HUDEP-2 (cell line): ENCODE results near the gene CBFA2T2.
"Not testable (repeated sequence)": the region's sequence is repeated elsewhere in the genome, so short reads cannot be mapped to it uniquely, and the experiment has no call there.

Experiments used
- DNase-seq, 76 experiments: peaks; one replicate each; lab custom pipeline; 2025; ENCODE audit not compliant: unreplicated experiment in 76 of 76; lab: John Stamatoyannopoulos, UW

Gene CBFA2T2

DNA sequence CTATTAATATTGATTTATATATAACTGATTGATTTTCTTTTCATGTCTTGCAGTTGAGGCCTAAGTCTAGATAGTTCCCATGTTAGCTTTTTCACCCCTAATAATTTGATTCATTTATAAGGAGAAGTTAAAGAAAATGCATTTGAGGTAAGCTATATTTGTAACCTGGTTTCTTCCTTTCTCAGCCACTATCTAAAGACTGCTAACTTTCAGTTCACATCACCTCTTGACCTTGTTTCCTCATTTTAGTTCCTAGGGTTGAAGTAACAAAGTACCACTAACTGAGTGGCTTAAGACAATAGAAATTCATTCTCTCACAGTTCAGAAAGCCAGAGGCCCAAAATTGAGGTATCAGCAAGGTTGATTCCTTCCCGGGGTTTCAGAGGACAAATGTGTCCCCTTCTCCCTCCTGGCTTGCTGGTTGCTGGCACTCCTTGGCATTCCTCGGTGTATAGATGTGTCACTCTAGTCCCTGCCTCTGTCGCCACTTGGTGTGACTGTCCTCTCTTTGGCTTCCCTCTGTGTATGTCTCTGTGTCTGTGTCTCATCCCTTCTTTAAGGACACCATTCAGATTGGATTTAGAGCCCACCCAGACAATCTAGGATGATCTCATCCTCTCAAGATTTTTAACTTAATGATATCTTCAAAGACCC is 116.3 kb downstream of the CBFA2T2 start:
- DNase-seq: no peak

DNA sequence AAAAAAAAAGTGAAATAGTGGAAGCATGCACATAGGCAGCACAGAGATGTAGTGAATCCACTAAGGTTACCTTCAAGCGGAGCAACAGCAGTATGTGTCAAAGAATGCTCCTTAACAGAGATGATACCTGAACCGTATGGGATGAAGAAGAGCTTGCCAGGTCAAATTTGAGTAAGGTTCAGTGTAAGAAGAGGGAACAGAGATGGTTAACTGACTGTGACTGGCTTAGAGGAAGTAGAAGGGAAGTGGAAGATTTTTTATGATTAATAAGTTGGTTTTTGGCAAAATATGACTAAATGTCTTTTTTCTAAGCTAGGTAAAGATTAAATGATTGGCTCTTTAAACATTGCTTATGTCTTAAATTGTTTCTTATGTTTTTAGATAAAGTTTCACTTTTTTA is 119.6 kb downstream of the CBFA2T2 start:
- no peak for DNase-seq

DNA sequence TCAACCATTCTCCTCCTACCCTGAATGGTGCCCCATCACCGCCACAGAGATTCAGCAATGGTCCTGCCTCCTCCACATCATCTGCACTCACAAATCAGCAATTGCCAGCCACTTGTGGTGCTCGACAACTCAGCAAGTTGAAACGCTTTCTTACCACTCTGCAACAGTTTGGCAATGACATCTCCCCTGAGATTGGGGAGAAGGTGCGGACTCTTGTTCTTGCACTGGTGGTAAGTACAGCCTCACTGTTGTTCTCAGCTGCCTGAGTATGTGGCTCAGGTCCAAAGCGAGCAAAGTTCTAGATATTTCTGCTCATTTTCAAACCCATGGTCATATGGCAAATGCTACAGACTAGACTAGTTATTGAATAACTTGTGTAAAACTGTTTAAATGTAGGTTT is 121.2 kb downstream of the CBFA2T2 start:
- DNase-seq: no peak

DNA sequence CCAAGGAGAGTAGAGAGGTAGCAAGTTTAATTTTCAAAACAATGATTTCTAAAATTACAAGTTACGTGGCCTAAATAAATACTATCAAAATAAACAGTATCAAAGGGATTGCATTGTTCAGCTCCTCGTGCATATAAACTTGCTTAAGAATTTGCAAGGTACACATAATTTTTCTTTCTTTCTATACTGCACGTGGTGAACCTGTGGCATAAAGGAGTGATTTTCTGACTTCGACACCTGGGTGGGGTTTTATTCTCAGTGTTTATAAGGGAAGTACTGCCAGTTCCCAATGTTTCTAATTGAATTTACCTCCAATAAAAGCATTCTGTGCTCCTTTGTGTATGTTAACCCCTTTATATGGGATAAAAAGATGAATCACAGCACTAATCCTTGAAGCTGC is 122.1 kb downstream of the CBFA2T2 start:
- DNase-seq: no peak

DNA sequence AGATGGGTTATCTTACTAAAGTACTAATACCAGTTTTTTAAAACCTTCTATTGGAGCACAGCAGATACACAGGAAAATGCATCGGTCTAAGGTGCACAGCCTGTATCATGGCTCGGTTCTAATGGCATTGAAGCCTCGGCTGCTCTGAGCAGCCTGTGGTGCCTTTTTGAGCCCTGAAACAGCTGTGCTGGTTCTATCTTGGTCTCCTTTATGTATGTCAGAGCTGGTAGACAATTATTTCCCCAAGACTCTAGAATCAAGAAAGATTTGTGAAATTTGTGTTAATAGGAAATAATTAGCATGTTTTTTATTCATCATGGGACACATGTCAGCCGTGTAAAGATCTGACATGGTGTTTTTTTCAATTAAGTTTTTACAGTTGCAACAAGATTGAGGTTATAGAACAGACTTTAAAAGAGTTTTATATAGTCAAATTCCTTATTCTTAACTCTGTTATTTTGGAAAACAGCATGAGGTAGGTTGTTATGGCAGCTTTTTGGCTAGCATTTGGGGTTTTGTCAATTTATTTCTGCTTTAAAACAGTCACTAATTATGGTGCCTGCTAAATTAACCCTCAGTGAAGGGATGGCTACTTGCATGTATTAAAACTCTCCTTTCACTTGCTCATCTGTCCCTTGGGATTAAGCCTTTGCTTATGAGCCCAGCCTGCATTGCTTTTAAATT is 132.0 kb downstream of the CBFA2T2 start:
- no peak for DNase-seq

GRCh38 chr20:33622705-33623365 is 132.9 kb downstream of the CBFA2T2 start:
- no peak for DNase-seq

- DNase-seq: no peak
These were observed 134.5 kb downstream of the CBFA2T2 start for GRCh38 chr20:33624399-33624798.

DNA sequence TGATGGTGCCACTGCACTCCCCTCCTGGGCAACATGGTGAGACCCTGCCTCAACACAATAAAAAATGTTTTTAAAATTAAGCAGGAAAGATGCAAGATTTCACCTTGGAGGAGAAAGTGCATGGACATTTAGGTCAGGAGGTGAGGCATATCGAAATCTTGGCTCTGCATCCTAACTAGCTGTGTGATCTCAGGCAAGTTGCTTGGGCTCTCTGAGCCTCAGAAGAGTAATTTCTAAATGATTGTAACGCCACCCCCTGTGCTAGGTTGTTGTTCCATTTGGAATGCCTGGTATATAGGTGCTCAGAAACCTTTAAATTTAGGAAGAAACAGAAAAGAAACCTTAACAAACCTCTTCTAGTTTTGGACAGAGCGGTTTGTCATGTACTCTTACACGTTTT is 136.3 kb downstream of the CBFA2T2 start:
- no peak for DNase-seq

DNA sequence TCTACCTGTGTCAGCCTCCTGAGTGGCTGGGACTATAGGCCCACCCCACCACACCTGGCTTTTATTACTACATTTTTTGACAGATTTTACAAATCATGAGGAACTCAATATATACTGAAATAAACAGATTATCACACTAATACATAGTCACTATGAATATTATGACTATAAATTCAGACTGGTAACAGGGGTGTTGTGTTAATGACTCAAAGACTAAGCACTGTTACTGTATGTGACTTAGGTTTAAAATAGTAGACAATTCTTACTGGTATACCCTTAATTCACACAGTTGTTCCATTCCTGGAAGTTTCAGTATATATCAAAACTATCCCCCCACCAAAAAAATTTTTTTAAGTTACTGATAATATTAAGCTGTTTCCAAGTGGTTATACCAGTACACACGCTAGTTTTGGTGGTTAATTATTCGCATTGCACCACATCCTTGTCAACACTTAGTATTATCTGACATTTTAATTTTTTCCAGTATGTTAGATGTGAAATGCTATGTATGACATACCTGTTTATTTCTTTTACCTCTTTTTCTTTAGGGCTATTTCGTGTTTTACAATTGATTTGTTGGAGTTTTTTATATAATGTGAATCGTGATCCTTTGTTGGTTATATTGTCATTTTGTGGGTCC is 137.8 kb downstream of the CBFA2T2 start:
- DNase-seq: no peak

DNA sequence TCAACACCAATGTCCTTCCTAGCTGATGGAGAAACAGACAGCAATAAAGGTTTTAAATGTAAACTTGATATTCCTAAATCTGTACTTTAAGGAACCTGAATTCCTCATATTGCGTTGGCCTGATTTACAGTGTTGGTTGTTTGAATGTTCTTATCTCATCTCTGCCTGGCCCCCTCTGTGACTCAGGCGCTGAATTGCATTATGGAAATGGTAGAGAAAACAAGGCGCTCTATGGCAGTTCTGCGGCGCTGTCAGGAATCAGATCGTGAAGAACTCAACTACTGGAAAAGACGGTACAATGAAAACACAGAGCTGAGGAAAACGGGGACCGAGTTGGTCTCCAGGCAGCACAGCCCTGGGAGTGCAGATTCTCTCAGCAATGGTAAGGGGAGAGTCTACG is 139.6 kb downstream of the CBFA2T2 start:
- DNase-seq: no peak

GRCh38 chr20:33629979-33630378 is 140.1 kb downstream of the CBFA2T2 start:
- DNase-seq: no peak

- DNase-seq: no peak
These were observed 140.6 kb downstream of the CBFA2T2 start for GRCh38 chr20:33630507-33630906.

DNA sequence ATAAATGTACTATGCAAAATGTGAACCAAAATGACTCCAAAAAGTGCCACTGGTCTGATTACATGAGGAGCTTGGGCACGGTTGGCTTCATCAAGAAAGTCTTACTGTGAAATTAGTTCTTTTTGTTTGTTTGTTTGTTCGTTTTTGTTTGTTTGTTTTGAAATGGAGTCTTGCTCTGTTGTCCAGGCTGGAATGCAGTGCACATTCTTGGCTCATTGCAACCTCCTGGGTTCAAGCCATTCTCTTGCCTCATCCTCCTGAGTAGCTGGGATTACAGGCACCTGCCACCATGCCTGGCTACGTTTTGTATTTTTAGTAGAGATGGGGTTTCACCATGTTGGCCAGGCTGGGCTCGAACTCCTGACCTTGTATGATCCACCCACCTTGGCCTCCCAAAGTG is 142.0 kb downstream of the CBFA2T2 start:
- not testable (repeated sequence) for DNase-seq

- no peak for DNase-seq
These were observed 145.4 kb downstream of the CBFA2T2 start for GRCh38 chr20:33635341-33635740.

DNA sequence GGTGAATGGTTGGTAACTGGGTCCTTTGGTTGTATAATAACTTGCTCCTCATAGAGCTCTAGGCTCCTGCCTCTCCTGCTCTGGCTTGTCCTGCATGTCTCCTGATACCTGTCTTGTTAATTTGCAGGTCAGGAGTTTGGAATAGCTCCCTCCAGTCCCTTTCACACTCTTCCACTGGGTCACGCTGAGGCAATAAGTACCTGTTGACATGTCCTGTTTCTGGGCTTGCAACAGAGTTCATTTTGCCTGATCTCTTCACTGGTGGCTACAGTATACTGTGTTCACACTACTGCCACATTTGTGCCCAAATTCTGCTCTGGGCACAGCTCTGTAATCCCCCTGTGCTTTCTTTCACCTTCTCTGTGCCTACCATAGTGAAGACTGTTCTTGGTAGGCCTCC is 146.9 kb downstream of the CBFA2T2 start:
- no peak for DNase-seq

- DNase-seq: no peak
These were observed 150.4 kb downstream of the CBFA2T2 start for GRCh38 chr20:33640287-33640686.

DNA sequence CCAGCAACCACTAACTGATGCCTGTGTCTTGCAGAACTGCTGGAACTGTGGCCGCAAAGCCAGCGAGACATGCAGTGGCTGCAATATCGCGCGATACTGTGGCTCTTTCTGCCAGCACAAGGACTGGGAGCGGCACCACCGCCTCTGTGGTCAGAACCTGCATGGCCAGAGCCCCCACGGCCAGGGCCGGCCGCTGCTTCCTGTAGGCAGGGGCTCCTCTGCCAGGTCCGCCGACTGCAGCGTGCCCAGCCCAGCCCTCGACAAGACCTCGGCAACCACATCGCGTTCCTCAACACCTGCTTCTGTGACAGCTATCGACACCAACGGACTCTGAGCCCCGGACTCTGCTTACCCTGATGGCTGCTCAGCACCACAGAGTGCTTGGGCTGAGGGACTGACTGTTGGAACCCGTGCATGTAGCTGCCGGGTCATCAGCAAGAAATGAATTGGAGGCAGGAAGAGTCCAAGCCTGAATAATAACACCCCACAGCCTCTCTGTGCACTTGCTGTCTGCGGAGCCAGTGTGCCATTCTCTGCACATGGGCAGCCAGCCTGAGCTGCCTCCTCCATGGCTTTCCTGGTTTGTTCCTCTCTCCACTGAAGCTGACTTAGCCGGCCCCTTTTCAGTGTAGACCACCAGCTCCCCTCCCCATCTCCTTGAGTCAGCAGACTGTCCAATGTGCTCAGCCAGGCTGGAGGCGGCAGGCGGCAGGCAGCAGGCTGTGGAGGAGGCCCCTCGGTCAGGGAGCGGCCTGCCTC is 154.6 kb downstream of the CBFA2T2 start:
- DNase-seq: no peak

GRCh38 chr20:33645072-33645358 is 155.1 kb downstream of the CBFA2T2 start:
- no peak for DNase-seq

DNA sequence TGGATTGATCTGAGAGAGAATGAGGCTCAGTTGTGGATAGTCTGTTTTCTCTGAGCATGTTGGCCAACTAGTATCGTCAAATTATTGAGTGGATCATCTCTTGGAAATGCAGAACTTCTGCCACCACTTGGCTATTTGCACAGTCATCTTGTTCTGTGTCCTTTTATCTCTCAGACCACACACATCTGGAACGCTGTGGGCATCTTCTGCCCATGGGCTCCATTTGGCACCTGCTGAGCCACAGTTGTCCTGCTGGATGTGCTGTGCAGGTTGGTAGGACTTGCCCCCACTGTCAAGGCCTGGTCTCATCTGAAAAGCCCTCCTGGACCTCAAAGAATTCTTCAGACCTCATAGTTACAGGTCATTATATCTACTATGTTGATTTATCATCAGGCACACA is 155.5 kb downstream of the CBFA2T2 start:
- peak in 8 of 76 experiments; percentile 5 to 34 (median 18) for DNase-seq

DNA sequence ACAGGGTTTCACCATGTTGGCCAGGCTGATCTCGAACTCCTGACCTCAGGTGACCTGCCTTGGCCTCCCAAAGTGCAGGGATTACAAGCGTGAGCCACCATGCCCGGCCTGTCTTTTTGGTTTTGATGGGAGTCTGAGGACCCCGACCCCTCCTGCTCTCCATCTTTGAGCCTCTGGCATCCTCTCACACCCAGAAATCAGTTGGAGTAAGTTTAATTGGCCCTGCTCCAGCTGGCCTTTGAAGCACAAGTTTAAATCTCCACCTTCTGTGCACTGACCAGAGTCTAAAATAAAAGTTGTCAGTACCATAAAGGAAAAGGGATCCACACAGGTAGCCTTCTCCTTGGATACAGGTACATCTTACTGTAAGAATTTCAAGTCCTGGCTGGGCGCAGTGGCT is 156.3 kb downstream of the CBFA2T2 start:
- no peak for DNase-seq

DNA sequence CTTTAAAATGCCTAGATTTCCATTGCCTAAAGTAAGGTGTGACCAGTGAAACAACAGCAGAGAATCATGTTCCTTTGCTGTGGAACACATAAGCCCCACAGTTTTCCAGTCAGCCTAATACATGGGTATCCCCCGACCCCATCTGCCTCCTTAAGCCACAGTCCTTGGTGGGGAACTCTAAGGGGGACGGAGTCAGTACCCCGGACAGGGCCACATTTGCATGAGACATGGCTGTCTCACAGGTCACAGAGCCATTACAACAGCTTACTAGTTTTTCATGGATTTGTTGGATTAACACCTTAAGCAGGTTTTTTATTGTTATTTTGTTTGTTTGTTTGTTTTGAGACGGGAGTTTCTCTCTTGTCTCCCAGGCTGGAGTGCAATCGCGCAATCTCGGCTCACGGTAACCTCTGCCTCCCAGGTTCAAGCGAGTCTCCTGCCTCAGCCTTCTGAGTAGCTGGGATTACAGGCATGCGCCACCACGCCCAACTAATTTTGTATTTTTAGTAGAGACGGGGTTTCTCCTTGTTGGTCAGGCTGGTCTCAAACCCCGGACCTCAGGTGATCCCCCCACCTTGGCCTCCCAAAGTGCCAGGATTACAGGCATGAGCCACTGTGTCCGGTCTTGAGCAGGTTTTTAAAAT is 157.2 kb downstream of the CBFA2T2 start:
- not testable (repeated sequence) for DNase-seq
